ENCODE data around the gene OSBPL5.

Gene OSBPL5

DNA sequence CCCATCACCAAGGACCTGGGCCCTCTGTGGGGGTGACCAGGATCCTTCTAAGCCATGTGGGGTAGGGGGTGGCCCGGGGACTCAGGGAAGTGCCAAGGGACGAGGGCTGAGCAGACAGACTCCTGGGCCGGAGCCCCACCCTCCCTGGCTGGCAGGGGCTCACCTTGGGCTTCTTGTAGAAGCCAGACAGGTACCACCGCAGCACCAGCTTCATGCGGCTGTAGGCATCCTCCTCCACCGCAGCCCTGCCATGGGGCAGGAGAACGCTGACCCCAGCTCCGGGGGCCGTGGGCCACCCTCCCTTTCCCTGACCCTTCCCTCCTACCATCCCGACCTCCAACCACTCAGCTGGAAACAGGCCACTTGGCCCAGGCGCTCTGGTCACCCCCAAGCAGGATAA lies 62.0 kb downstream of the OSBPL5 start:
- no peak for DNase-seq (ENCODE audit: low read depth in 2 of 2)

- no peak for DNase-seq (ENCODE audit: low read depth in 2 of 2)
Measured at GRCh38 chr11:3102641-3102921, 62.5 kb downstream of the OSBPL5 start.

DNA sequence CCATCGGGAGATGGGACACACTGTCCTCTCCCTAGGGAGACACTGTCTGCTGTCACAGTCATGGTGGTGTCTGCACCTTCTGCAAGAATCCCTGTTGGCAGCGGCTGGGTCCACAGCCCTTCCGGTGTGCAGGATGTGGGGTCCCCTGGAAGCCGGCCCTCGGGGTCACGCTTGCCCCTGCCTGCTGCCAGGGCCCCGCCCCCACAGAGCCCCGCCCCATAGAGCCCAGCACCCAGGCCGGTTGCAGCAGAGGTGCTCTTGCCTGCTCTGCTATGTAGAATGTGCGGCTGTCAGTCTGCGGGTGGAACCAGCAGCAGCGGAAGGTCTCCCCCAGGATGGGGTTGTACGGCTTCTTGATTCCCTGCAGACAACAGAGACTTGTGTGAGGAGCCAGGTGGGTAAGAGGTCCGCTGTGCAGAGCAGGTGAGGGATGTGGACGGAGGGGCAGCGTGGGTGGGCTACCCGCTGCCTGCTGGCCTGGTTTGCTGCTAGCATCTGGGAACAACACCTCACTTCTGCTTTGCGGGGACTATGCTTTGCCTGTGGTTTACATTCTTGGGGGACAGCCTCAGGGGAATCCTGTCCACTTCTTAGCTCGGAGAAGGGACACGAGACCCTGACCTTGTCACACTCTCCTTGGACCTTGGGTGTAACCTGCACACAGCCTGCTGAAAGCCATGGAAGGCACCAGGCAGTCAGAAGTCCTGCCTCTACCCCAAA lies 63.0 kb downstream of the OSBPL5 start:
- DNase-seq (ENCODE audit: low read depth in 2 of 2): no peak

DNA sequence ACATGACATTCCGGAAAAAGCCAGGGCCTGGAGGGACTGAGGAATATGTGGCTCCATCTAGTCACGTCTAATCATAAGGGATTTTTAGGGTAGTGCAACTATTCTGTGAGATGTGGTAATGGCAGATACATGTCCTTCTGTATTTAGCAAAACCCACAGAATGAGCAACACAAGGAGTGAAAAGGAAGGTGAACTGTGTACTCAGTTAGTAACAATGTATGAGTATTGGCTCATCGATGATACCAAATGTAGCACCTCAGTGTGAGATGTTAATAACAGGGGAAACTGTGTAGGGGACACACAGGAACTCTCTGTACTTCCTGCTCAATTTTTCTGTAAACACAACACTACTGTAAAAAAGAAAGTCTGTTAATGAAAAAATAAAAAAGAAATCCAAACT lies 65.9 kb downstream of the OSBPL5 start:
- no peak for DNase-seq (ENCODE audit: low read depth in 2 of 2)

DNA sequence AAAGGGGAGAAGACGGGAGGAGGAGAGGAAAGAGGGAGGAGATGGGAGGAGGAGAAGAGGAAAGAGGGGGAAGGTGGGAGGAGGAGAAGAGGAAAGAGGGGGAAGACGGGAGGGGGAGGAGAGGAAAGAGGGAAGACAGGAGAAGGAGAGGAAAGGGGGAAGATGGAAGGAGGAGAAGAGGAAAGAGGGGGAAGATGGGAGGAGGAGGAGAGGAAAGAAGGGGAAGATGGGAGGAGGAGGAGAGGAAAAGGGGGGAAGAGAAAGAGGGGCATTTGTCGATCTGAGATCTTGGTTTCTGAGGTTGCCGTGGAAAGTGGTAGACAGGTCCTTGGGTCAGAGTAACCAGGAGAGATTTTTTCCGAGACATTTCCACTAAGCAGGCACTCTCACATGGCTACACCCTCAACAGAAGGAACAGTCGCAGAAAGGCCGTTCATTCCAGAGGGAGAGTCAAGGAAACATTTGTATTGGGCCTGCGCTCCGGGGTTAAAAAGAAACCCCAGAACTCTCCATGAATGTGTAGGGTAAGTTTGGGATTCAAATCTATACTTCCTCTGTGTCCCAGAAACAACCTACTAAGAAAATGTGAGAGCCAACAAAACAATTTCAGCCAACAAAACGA lies 68.1 kb downstream of the OSBPL5 start:
- DNase-seq (ENCODE audit: low read depth in 2 of 2): no peak

DNA sequence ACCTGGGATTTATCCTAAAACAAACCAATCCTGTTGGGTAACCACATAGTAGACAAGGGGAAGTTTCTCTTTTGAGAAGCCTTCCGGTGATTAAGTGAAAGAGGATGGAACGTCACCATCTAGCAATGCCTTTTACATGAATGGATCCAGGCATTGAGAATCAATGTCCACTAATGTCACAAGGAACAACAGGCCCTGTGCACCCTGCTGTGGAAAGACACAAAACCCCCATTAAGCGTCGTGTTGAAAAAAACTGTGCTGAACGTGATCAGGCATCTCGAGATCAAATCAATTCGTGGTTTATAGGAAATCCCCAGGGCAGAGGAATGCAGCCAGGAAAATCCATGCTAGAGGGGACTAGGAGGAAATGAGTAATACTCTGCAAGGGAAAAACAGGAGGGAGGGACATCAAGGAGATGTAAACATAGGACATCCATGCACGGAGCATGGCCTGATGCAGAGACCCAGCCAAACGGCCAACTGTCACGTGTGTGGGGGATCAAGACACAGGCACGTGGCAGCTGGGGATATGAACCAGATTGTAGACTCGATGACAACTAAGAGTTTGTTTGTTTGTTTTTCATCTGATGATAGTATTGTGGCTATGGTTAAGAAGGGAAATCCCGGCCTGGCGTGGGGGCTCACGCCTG lies 69.3 kb downstream of the OSBPL5 start:
- DNase-seq (ENCODE audit: low read depth in 2 of 2): no peak

- DNase-seq (ENCODE audit: low read depth in 2 of 2): no peak
Measured at GRCh38 chr11:3094223-3094824, 70.8 kb downstream of the OSBPL5 start.

GRCh38 chr11:3093281-3094191 lies 71.6 kb downstream of the OSBPL5 start:
- no peak for DNase-seq (ENCODE audit: low read depth in 2 of 2)

DNA sequence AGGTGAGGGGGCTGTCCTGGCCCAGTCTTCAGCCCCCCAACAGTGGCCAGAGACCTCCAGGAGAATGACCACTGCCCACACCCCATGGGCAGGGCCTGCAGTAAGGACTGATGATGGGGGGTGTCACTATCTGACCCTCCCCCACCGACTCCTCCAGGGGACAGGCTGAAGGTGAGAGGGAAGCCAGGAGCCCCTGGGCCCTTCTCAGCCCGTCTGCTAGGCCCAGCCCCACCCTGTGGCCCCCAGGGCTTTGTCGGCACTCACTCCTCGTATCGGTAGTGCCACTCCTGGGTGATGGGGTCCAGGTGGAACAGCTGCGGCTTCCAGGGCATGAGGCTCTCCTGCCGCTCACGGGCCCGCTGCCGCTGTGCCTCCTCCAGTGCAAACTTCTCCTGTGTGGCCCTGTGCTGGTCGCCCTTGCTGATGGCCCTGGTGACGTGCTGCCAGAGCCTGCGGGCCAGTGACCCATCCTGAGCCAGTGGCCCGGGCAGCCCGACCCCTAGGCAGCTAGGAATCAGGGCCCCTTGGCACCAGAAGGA lies 72.4 kb downstream of the OSBPL5 start:
- no peak for DNase-seq (ENCODE audit: low read depth in 2 of 2)

DNA sequence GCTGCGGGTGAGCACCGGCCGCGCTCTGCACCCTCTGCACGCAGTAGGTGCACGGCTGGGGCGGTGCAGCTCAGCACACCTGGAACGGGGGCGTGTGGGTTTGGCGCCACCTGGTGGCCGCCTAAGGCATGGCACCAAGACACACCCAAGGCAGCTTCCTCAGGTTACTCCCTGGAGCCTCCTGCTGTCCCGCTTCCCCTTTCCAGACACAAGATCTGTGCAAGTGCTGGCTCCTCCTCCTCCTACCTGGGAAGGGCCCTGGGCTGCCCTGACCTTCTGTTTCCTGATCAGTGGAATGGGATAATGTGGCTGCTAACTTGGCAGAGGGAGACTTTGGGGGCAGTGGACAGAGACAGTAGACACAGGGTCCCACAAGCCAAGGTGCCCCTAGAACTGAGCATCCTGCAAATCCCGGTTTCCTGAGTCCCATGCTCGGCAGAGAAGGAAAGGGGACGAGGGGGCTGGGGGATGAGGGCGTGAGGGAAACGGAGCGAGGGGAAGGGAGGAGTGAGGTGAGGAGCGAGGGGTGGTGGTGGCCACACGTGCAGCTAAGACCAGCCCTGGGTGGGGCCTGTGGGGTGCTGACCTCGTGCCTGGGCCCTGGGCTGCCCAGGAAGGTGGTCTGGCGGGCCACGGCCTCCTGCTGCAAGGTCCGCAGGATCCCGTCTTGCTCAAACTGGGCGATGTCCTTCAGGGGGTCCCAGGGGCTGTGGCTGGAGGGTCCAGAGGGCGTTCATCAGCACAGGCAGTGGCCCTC lies 73.1 kb downstream of the OSBPL5 start:
- DNase-seq (ENCODE audit: low read depth in 2 of 2): peak; percentile 27 to 40

DNA sequence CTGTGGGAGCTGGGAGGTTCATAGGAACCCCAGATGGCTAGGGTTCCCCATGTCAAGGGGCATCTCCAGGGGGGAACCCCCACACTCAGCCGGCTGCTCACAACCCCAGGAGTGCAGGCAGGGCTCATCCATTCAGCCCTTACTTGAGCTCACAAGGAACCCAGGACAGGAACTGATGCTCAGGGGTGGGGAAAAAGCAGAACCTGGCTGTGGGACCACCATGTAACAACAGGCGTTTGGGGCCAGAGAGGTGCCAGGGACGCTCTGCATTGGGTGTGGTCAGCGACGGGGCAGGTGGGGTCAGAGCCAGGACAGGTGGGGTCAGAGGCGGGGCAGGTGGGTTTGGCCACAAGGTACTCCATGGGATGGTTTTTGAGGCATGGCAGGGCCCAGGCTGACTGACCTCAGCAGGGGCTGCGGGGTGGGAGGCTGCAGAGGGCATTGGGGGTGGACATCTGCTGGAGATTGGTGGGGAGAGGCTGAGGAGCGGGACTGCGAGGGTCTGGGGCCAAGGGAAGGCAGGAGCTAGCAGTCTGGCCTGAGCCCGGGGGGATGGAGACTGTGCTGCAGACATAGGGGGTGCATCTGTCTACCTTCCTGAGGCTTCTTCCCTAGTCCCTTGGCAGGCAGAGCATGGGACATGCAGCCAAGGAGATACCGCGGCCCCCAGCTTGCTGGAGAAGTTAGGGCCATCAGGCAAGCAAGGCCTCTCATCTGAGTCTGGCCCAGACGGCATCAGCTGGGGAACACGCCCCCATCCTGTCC lies 73.8 kb downstream of the OSBPL5 start:
- DNase-seq (ENCODE audit: low read depth in 2 of 2): no peak

- DNase-seq (ENCODE audit: low read depth in 2 of 2): no peak
Measured at GRCh38 chr11:3090096-3090901, 74.8 kb downstream of the OSBPL5 start.

DNA sequence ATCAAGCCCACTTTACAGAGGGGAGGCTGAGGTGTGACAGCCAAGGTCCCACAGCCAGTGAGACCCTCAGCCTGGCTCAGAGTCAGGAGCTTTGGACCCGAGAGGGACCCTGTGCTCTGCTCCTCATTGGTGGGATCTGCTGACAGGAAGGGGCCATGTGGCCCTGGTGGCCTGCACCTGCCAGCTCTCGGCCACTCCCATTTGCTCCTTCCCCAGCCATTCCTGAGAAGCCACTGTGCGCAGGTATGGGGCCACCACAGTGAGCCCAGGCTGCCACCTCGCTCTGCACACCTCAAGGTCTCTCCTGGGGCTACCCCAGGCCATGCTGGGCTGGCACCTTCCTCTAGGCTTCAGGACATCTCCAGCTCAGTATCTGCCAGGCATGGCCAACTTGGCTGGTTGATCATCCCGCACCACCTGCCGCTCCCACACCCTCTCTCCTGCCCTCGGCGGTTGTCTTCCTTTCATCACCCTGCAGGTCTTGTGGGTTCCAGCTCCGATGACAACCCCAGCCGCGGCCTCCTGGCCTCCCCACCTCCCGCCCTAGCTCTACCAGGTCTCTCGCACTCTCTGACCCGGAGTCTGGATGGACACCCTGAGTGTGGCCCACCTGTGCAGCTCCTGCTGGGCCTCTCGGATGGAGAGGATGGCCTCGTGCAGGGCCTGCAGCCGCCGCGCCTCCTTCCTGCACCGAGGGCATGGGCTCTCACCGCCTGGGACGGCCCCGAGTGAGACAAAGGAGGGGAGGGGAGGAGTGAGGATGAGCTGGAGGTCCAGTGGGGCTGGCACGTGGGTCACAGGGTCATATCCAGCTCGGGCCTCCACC lies 75.7 kb downstream of the OSBPL5 start:
- DNase-seq (ENCODE audit: low read depth in 2 of 2): no peak

GRCh38 chr11:3088806-3089205 lies 76.3 kb downstream of the OSBPL5 start:
- DNase-seq (ENCODE audit: low read depth in 2 of 2): no peak

DNA sequence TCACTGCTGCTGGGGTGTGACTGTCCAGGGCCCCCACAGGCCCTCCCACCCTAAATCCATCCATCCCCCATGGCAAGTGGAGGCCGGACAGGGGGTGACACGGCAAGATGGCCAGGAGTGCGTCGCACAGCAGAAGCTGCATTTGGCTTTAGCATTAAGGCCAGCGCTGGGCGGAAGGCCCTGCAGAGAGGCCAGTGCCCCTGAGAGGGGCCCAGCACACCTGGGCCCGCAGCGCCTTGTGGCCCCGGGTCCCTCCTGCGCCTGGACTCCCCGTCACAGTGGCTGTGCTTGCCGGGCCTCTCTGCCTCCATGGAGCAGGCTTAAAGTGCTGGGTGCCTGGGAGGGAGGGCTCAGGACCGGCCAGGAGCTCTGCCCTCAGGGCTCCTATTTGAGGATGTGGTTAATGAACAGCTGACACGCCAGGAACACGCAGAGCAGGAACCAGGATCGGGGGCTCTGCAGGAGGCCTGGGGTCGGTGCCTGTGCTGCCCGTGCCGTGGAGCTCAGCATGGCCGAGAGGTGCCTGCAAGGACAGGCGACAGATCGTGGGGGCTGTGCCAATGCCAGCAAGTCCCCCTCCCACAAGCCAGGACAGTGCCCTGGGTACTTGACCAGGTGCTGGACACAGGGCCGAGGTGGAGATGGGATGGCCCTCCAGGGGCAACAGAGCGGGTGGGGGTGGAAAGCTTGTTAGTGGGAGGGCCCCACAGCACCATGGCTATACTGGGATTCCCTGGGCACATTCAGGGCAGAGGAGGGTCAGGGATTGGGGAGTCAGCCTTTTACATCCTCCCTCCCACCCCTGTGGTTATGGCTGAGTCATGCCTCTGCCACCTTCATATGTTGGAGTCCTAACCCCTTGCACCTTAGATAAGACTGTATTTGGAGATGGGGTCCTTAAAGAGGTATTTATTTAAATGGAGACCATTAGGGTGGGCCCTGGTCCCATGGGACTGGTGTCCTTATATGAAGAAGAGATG lies 77.0 kb downstream of the OSBPL5 start:
- DNase-seq (ENCODE audit: low read depth in 2 of 2): no peak

DNA sequence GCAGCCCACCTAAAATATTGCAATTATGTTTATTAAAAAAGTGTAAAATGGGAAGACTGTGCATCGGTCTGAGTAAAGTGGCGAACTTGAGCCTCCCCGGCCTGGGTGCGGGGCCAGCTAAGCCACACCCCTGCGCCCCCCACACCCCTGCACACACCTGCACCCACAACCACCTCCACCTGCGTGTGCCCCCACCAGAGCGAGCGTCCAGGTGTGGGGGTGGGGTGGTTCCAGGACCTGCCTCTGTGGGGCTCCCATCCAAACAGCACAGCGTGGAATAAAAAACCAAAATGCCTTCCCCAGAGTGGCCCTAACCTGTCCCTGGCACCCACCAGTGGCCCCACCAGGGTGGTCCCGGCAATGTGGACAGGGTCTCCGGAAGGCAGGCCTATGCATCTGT lies 77.7 kb downstream of the OSBPL5 start:
- DNase-seq (ENCODE audit: low read depth in 2 of 2): no peak

DNA sequence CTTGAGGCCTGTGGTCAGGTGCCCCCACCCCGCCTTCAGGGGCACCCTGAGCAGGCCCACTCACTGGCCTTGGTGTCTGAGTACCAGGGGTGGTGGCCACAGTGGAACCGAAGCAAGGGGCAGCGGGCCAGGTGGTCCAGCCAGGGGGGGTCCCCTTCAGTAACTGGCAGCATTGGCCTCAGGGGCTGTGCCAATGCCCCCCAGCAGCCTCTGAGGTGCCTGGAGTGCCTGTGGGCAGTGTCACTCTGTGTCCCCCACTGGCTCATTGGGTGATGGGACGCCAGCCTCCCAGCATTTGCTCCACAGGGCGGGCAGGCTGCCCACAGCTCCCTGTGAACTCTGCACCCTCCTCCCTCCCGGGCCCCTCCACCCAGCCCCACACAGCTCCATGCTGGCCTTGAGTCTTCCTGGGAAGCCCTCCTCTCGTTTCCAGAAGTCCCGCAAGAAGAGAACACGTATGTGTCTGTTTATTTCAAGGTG lies 78.4 kb downstream of the OSBPL5 start:
- no peak for DNase-seq (ENCODE audit: low read depth in 2 of 2)

Data from stimulated activated CD8-positive, alpha-beta memory T cell treated with anti-CD3 and anti-CD28 coated beads, Interleukin-7, amount 100 ng/mL, for 4 hours (primary cell).